ENCODE data around the gene TENM4.
"Not testable (repeated sequence)": the region's sequence is repeated elsewhere in the genome, so short reads cannot be mapped to it uniquely, and the experiment has no call there.

TENM4 gene

GRCh38 chr11:78920329-78920728 is 520.5 kb downstream of the TENM4 start:
- DNase-seq = no peak

GRCh38 chr11:78916759-78917158 is 524.1 kb downstream of the TENM4 start:
- no peak for DNase-seq

GRCh38 chr11:78914503-78914902 is 526.3 kb downstream of the TENM4 start:
- no peak for DNase-seq

GRCh38 chr11:78912778-78913177 is 528.1 kb downstream of the TENM4 start:
- no peak for DNase-seq

GRCh38 chr11:78910322-78910721 is 530.5 kb downstream of the TENM4 start:
- DNase-seq = no peak

GRCh38 chr11:78909386-78909785 is 531.4 kb downstream of the TENM4 start:
- DNase-seq = no peak

- no peak for DNase-seq
Observed at GRCh38 chr11:78907636-78908035, 533.2 kb downstream of the TENM4 start.

GRCh38 chr11:78906566-78906965 is 534.3 kb downstream of the TENM4 start:
- DNase-seq = no peak

GRCh38 chr11:78905756-78906155 is 535.1 kb downstream of the TENM4 start:
- no peak for DNase-seq

- DNase-seq = no peak
Observed at GRCh38 chr11:78902771-78903507, 537.9 kb downstream of the TENM4 start.

- no peak for DNase-seq
Observed at GRCh38 chr11:78901831-78902230, 539.0 kb downstream of the TENM4 start.

GRCh38 chr11:78898266-78898775 is 542.5 kb downstream of the TENM4 start:
- DNase-seq = no peak

- DNase-seq = no peak
Observed at GRCh38 chr11:78893996-78894395, 546.8 kb downstream of the TENM4 start.

GRCh38 chr11:78889698-78890097 is 551.1 kb downstream of the TENM4 start:
- DNase-seq = no peak

- DNase-seq = no peak
Observed at GRCh38 chr11:78886616-78887015, 554.2 kb downstream of the TENM4 start.

GRCh38 chr11:78884761-78885160 is 556.1 kb downstream of the TENM4 start:
- no peak for DNase-seq

GRCh38 chr11:78883506-78883905 is 557.3 kb downstream of the TENM4 start:
- DNase-seq = no peak

- not testable (repeated sequence) for DNase-seq
Observed at GRCh38 chr11:78879094-78879980, 561.5 kb downstream of the TENM4 start.

GRCh38 chr11:78878631-78879030 is 562.2 kb downstream of the TENM4 start:
- no peak for DNase-seq

GRCh38 chr11:78876676-78877075 is 564.2 kb downstream of the TENM4 start:
- no peak for DNase-seq

GRCh38 chr11:78870655-78871054 is 570.2 kb downstream of the TENM4 start:
- no peak for DNase-seq

GRCh38 chr11:78869293-78869692 is 571.5 kb downstream of the TENM4 start:
- no peak for DNase-seq

GRCh38 chr11:78868563-78868962 is 572.3 kb downstream of the TENM4 start:
- no peak for DNase-seq
